DMS53 treated with DMSO at 0.1 percent for 48 hours (cell line): Measurements from ENCODE around the gene ZNF439.
"Not testable (repeated sequence)": the region's sequence is repeated elsewhere in the genome, so short reads cannot be mapped to it uniquely, and the experiment has no call there.

ENCODE experiments used
- DNase-seq: peaks from one replicate; lab custom pipeline; 2025; ENCODE audit not compliant: unreplicated experiment; lab: John Stamatoyannopoulos, UW

The ZNF439 gene

DNA sequence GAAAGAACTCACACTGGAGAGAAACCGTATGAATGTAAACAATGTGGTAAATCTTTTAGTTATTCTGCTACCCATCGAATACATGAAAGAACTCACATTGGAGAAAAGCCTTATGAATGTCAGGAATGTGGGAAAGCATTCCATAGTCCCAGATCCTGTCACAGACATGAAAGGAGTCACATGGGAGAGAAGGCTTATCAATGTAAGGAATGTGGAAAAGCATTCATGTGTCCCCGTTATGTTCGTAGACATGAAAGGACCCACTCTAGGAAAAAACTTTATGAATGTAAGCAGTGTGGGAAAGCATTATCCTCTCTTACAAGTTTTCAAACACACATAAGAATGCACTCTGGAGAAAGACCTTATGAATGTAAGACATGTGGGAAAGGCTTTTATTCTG, 19.2 kb downstream of the ZNF439 start:
- not testable (repeated sequence) for DNase-seq

DNA sequence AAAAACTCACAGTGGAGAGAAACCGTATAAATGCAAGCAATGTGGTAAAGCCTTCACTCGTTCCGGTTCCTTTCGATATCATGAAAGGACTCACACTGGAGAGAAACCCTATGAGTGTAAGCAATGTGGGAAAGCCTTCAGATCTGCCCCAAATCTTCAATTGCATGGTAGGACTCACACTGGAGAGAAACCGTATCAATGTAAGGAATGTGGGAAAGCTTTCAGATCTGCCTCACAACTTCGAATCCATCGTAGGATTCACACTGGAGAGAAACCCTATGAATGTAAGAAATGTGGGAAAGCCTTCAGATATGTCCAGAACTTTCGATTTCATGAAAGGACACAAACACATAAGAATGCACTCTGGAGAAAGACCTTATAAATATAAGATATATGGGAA, 19.7 kb downstream of the ZNF439 start:
- DNase-seq, result no peak

DNA sequence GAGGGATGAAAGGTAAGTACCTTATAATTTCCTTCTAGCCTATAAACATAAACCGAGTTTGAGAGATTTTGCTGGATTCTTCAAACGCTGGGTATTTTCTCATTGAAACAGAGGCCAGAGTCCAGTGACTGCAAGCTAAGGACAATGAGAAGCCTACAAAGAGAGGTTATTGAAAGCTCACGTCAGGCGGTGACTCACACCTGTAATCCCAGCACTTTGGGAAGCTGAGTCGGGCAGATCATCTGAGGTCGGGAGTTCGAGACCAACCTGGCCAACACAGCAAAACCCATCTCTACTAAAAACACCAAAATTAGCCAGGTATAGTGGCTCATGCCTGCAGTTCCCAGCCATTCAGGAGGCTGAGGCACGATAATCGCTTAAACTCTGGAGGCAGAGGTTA, 24.1 kb downstream of the ZNF439 start:
- DNase-seq, result no peak

DNA sequence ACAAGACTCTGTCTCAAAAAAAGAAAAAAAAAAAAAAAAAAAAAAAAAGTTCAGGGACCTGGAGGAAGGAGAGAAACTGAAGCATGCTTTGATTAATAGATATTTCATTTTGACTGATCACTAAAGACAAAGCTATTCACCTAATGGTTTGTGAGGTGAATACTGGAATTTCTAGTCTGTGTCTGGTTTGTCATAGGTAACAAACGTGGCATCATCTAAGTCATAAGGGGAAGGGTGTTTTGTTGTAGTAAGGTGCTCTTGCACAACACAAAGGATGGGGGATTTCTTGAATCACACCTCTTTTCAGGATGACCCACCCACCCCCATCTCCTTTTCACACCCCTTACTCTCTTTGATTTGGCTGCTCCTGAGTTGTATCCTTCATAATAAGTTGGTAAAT, 25.2 kb downstream of the ZNF439 start:
- DNase-seq, result no peak

DNA sequence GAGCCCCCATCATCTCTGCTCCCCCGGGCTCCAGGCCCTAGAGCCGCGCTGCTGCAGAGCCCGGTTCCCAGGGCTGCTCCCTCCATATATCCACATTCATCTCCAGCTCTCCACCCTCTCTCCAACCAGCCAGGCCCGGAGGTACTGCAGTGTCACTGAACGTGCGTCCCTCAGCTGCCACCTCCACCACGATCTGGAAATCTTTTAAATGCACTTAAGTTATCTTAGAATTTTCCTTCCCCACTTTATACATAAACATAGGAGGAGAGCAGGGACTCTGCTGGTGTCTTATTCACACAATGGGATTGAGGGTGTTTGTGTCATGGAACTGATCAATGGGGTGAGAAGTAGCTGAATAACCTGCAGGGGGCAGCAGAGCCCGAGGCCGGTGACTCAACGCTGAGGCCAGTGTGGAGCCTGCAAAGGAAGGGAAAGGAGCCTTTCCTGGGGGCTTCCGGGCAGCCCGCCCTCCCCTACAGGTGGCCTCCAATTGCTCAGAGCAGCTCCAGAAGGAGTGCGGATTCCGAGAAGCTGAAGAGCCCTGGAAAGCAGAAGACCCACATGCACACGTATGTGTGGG, 31.3 kb downstream of the ZNF439 start:
- not testable (repeated sequence) for DNase-seq

DNA sequence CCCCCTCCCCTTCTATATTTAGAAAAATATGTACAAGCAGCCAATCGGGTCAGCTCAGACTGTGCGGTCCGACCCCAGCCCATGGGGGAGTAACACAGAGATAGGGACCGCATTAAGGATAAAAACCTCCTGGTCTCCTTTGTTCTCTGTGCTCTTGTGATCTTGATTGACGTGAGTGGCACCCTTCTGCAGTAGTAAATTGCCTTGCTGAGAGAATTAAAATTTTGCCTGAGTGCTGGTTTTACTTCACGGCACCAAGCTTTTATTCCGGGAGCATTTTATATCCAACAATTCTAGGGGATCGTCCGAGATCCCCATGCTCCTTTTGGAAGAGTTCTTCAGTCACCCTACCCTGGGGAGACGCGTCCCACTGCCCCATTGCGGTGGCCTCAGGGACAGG, 32.1 kb downstream of the ZNF439 start:
- DNase-seq, result no peak

DNA sequence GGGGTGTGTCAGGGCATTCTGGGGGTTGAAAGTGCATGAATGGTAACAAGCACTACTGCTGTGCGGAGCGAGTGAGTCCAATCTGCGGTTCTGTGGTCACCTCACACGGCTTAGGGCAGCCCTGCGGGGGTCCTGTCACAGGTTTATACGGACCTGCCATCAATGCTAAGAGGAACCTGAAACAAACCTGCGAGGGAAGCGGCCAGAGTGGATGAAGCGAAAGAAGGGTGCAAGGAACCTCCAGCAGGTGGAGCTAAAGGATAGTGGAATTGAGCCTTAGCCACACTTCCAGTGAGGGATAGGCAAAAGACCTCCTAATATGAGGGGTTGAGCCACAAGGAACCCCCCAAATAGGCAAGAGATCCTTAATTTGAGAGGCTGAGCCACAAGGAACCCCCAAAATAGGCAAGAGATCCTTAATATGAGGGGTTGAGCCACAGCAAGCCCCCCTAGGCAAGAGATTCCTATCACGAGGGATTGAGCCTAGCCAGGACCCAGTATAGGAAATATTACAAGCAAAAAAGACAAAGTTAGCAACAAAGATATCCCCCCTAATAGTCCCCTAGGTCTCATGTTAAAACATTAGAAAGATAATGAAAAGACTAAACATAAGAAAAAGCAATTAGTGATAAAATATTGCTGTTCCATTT, 32.8 kb downstream of the ZNF439 start:
- DNase-seq, result peak; percentile 46

DNA sequence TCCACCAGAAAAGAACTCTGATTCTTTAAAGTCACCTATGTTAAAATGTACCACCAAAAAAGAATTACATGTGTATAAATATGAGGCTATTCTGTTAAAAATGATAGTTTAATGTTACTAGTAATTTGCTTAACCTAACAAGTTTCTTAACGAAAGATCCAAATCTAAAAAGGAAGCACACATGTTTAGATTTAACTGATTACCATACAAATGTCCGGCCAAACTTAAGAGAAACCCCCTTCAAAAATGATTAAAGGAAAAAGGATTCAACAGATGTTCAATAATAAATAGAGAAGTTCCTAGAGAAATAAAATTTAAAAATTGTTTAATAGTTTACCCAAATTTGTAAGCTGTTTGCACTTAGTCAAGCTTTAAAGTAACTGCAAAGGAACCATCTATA, 34.1 kb downstream of the ZNF439 start:
- DNase-seq, result no peak

DNA sequence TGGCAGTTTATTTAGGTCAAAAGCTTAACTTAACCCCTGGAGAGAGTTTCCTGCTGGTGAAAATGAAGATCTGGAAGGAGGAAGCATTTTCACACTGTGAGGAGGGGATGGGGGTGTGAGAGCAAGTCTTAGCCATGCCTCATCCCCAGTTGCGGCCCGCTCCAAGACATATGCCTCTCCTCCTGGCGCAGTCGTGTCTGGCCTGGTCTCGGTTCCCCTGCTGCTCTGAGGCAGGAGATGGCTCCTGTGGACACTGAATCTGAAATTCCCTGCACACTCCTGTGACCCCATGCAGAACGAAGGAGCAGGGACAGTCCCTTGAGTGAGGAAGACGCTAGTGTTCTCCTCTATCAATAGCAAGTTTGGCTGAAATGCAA, 38.7 kb downstream of the ZNF439 start:
- no peak for DNase-seq

DNA sequence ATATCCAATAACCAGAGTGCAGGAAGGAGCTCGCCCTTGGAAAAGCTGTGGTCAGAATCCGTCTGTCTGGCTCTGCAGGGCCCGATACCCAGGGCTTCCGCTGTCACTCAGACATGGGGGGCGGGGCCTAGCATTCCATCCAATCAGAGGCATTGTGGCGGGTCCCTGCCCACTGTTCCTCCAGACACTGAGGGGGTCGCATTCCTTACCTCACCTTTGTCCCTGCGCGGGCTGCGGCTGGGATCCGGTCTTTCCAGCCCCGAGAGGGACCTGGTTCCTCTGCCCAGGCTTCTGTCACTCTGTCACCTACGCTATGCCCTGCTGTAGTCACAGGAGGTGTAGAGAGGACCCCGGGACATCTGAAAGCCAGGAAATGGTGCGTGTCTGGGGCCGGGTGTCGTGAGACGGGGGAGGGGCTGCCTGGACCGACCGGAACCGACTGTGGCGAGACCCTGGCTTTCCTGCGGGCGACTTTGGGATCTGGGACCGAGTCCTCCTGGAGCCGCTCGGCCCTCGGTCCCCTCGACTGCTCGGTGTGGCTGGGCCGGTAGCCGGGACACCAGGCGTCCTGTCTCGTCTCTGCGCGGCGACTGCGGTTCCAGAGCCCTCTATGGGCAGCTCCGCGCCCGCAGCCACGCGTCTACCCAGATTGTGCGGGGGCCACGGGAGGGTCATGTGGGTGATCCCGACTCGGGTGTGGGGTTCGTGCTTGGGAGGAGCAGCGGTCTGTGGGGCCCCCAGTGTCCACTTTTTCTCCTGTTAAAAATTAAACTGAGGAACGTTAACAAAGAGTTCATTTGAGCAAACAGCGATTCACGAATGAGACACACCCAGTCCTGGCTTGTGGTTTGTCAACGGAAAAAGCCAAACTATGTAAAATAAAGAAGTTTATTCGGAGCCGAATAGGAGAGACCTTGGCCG, 39.3 kb downstream of the ZNF439 start, which contains the start of gene ZNF69:
Gene ZNF69 (plus strand): TSS at position 172 of the 921 bp plus-strand sequence. CDS start 142 bp downstream, at position 314.
- DNase-seq, result peak; percentile 58

DNA sequence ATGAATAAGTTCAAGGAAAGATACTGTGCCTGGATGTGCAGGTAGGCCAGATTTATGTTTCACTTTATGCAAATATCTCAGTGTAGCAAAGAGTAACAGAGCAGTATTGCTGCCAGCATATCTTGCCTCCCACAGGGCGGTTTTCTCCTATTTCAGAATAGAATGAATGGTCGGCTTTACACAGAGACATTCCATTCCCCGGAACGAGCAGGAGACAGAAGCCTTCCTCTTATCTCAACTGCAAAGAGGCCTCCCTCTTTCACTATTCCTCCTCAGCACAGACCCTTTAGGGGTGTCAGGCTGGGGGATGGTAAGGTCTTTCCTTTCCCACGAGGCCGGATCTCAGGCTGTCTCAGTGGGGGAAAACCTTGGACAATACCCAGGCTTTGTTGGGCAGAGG, 41.4 kb downstream of the ZNF439 start:
- DNase-seq, result not testable (repeated sequence)

DNA sequence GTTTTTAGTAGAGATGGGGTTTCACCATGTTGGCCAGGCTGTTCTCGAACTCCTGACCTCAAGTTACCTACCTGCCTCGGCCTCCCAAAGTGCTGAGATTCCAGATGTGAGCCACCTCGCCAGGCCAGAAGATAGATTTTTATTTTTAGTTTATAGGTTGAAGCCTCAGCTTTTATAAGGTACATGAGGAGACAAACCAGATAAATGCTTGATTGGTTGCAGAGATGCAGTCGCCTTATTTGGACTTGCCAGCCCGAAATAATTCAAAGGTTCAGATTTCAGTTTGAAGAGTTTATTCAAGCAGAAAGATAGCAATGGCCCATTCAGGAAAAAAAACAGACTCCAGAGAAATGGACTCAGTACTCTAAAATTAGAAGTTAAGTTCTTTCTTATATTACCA, 42.1 kb downstream of the ZNF439 start:
- no peak for DNase-seq

DNA sequence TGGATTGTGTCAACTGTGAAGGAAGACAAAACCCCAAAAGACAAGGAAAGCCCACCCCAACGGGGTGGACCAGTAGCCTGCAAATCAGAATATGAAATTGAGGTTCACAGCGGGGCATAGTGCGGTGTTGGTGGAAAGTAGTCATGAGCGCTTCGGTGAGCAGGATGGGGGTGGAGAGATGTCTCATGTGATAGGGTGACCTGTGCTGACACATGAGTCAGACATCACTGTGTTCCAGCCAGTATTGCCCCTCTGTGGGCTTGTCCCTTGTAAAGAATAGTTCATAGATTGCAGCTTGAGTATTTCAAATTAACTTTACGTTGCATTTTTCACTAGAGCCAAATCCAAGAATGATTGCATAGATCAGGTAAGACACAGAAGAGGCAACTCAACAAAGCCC, 46.3 kb downstream of the ZNF439 start:
- no peak for DNase-seq

DNA sequence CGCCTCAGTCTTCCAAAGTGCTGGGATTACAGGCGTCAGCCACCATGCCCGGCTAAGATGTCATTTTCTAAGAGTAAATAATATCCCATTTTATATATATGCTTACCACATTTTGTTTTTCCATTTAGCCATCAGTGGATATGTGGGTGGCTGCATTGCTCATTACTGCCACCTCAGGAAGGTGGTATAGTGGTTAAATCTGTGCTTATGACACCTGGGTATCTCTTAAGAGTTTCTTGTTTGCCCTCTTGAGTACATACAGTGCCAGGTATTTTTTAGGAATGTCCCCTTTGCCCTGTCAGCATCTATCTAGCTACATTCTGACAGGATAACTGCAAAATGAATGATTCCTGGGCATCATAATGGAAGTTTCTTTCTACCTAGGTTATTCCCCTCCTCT, 53.7 kb downstream of the ZNF439 start:
- DNase-seq, result no peak

DNA sequence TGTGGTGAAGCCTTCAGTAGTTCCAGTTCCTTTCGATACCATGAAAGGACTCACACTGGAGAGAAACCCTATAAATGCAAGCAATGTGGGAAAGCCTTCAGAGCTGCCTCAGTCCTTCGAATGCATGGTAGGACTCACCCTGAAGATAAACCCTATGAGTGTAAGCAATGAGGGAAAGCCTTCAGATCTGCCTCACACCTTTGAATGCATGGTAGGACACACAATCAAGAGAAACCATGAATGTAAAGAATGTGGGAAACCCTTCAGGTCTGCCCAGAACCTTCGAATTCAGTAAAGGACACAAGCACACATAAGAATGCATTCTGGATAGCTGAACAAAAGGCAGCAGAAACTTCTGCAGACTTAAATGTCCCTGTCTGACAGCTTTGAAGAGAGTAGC, 57.4 kb downstream of the ZNF439 start:
- no peak for DNase-seq

DNA sequence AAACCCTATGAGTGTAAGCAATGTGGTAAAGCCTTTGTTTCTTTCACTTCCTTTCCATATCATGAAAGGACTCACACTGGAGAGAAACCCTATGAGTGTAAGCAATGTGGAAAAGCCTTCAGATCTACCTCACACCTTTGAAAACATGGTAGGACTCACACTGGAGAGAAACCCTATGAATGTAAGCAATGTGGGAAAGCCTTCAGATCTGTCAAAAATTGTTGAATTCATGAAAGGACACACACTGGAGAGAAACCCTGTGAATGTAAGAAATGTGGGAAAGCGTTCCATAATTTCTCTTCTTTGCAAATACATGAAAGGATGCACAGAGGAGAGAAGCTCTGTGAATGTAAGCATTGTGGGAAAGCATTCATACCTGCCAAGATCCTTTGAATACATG, 63.4 kb downstream of the ZNF439 start:
- not testable (repeated sequence) for DNase-seq

DNA sequence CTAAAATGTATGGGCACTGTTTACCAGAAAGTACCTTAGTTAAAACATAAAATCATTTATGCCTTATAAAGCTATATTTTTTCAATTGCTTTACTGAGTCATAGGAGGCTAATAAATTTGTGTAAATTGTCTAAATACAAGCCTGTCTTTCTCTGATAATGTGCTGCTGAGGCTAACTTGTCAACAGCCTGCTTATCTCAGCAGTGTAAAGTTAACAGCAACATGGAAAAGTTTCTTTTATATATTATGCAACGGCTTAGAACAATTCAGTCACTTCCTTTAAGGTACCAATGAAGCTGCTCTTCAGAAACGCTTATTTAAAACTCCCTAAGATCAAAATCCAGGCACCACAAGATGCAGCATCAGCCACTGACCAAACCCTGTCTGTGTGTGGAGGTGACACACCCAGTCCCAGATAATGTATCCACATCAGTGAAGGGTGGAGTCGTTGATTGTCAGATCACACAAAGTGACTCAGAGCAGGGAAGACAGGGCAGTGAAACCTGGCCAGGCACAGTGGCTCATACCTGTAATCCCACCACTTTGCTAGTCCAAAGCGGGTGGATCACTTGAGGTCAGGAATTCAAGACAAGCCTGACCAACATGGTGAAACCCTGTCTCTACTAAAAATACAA, 66.0 kb downstream of the ZNF439 start:
- not testable (repeated sequence) for DNase-seq
